Stimulated activated CD8-positive, alpha-beta memory T cell treated with anti-CD3 and anti-CD28 coated beads, Interleukin-15, amount 100 ng/mL, for 4 hours (primary cell): ENCODE measurements around the gene HDAC4.
"Not testable (repeated sequence)": the region's sequence is repeated elsewhere in the genome, so short reads cannot be mapped to it uniquely, and the experiment has no call there.

Experiments used
- DNase-seq, 2 donors: peaks; one replicate each; pipeline ENCODE4 v3.0.0-alpha.2; 2020; ENCODE audit warnings: low read depth in 2 of 2

HDAC4 gene

GRCh38 chr2:239400596-239401066 lies at the start of gene HDAC4:
Gene HDAC4 (minus strand): TSS chr2:239401020. CDS start chr2:239352699, 48,321 bp downstream.
- DNase-seq, result no peak

GRCh38 chr2:239449468-239449867 lies 48.6 kb upstream of the HDAC4 start:
- not testable (repeated sequence) for DNase-seq

DNA sequence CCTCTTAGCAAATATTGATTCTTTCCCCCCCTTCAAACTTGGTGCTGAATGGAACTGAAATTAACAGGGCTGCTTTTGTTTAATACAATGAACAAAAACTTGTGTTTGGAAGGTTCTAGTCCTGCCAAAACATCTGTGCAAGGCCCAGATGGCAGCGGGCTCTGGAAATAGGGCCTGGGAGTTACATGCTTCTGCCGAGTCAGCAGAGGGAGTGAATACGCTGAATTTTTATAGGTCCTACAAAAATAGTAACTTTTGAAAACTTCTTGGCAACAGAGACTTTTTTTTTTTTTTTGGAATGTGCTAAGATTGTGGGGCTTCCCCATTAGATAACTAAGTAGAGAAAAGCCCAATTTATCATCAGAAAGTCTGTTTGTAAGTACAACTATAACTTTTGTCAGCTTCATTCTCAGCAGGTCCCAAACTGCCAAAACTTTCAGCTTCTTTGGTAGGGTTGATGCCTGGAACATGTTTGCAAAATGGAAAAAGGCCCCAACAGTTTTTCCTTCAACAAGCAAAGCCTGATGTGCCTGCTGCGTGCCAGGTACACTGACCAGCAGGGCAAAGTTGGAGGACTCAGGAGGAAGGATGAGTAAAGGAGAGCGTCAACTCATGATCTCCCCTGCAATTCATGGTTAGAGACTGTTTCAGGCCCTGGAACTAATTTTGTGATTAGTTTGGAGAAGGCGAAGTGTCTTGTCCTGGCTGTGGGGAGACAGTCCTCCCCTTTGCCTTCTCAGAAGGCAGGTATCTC lies 45.1 kb upstream of the HDAC4 start:
- DNase-seq, result no peak

GRCh38 chr2:239444626-239445577 lies 44.1 kb upstream of the HDAC4 start:
- no peak for DNase-seq

- no peak for DNase-seq
Measured at GRCh38 chr2:239443666-239444567, 43.1 kb upstream of the HDAC4 start.

DNA sequence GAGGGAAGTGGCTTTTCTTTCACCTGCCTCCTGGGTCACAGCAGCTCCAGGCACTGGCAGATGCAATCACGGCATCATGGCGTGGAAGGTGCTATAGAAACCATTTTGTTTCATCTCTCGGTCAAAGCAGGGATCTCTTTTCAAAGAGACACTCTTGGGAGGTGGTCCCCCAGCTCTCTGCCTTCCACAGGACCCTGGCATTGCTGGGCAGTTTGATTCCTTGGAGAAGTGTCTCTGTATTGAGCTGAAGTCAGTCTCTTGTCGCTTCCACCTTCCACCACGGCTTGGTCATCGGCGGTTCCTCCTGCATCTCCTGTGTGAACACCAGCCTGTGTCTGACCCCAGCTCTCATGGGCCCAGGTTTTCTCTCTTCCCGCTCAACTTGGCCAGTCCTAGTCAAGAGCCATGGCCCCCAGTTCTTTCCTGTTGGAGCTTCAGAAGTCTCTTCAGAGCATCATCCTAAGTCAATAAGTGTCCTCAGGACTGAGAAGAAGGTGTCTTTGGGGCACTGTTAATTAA lies 42.3 kb upstream of the HDAC4 start:
- no peak for DNase-seq

DNA sequence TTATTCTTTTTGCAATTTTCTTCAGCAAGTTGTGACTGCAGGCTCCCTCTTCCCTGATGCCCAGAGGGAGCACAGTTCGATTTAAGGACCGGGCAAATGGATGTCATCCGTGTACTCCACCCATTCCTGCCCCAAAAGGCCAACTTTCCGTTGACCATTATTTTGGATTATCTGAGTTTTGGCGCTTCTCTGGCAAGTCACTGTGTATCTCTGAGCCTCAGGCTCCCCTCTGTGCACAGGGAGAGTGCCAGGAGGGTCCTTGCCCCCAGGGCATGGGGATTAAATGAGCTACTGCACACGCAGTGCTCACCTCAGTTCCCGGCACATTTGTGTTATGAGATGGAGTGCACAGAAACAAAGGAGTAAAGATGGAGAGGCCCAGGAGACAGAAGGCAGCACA lies 41.4 kb upstream of the HDAC4 start:
- DNase-seq, result no peak

- DNase-seq, result no peak
Measured at GRCh38 chr2:239441261-239442078, 40.6 kb upstream of the HDAC4 start.

- DNase-seq, result no peak
Measured at GRCh38 chr2:239440511-239440959, 39.7 kb upstream of the HDAC4 start.

DNA sequence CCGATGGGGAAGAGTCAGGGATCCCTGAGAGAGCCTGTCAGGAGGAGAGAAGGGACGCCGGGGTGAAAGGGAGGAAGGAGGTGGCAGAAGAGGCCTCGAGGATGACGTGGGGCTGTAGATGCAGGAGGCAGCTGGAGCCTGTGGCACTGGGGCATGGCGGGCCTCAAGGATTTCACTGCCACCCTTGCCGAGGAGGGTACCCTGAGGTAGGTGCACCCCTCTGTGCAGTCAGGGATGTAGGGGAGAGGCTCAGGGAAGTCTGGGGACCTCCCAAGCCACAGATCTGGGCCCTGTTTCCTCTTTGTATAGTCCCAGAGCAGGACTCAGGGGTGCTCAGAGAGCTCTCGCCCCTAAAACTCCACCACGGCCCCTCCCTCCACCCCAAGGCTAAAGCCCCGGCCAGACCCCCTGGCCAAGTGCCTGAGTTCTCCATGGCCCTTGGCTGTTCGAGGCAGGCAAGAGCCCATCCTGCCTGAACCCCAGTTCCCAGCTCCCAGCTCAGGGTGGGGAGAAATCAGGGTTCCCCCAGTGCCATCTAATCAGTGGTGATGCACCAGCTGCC lies 39.0 kb upstream of the HDAC4 start:
- DNase-seq, result no peak

GRCh38 chr2:239438995-239439753 lies 38.4 kb upstream of the HDAC4 start:
- DNase-seq, result no peak

GRCh38 chr2:239438368-239438767 lies 37.5 kb upstream of the HDAC4 start:
- no peak for DNase-seq

- no peak for DNase-seq
Measured at GRCh38 chr2:239436669-239437335, 36.0 kb upstream of the HDAC4 start.

DNA sequence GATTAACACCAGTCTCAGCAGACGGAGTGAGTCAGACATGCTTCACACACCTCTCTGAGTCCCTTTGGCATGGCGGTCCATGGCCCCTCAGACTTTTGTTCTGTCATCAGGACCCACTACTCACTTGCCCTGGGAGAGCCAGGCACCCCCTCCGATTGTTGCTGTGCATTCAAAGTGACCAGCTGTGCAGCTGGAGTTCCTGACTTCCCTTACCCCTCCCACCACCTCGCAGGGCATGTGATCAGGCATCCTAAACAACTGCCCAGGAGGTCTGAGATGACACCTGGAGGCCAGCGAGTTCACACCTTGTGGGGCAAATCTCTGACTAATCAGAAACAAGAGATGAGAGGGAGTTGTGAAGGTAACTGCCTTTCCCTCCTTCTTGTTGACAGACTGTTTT lies 35.3 kb upstream of the HDAC4 start:
- DNase-seq, result no peak

DNA sequence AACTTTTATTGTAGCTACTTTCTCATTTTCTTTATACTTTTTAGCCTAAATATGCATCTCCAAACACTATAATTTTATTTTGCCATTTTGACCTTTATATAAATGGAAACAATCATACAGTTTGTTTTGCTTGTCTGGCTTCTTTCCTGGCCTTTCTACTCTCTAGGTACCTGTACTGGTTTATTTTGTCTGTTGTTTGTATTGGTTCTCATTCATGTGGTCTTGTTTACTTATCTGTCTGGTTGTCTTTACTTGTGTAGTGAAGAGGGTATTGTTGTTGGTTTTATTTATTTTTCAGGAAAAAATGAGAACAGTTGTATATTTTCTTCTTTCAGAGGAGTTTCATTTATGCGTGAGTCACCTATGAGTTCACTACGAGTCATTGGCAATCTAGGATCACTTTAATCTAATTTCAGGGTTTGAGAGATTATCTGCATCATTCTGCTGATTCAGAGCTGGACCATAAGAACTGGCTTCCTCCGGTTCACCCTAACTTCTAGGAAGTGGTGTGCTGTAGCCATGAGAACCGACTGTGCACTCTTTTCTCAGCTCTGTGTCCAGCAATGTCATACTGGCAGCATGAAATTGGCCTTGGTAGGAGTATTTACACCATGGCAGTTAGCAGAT lies 33.1 kb upstream of the HDAC4 start:
- DNase-seq, result no peak

DNA sequence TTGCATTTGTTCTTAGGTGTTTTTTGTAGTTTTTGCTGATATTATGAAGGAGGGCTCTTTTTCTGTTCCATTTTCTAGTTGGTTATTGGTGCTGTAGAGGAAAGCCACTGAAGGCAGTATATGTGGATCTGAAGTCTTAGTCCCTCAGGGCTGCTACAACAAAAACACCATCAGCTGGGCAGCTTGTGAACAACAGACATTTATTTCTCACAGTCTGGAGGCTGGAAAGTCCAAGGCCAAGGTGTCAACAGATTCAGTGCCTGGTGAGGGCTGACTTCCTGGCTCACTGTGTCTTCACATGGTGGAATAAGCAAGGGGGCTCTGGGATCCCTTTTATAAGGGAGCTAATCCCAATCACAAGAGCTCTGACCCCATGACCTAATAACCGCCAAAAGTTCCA lies 31.4 kb upstream of the HDAC4 start:
- DNase-seq, result no peak

DNA sequence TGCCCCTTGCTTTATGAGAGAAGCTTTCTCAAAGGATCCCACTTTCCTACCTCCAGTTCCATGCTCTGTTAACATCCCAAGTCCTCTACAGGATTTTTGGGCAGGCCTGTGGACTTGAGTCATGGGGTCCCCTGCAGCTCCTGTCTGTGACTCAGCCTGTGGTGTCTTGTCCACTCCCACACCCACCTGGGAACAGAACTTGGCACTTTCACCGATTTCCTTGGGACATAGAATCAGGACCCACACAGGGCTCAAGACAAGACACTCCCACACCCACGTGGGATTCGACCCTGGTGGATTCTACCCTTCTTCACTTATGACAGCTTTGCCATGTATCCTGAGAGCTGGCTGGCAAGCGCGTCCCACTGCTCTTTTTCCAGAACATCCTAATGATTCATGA lies 30.7 kb upstream of the HDAC4 start:
- DNase-seq, result no peak
